ENCODE data around the gene GOLGA6L7. TPM values are rescaled to one million over a fixed set of nuclear protein-coding genes. Genes with fewer than 3 reads are reported as not detected.
"Not testable (repeated sequence)": the region's sequence is repeated elsewhere in the genome, so short reads cannot be mapped to it uniquely, and the experiment has no call there.

The GOLGA6L7 gene, protein sequence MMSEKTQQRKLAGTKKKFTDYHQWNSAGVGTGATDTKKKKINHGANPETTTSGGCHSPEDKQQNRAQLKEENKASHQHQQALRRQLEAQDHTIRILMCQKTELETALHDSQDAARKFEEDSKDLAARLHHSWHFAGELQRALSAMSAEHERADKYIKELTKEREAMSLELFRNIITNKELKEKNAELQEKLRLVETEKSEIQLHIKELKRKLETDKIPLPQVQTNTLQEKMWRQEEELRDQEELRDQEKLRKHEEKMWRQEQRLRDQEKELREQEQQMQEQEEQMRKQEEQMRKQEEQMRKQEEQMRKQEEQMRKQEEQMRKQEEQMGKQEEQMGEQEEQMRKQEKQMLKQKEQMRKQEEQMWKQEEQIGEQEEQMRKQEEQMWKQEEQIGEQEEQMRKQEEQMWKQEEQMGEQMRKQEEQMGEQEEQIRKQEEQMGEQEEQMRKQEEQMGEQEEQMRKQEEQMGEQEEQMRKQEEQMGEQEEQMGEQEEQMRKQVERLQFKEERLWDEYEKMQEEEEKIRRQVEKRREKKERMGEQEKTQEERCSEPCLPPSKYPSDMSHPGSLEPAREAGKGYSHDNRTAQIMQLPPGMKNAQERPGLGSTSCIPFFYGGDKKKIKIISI
- polyA plus RNA-seq (ENCODE audit: insufficient read length in 4 of 4) = under 1 TPM; 0.25 to 0.85 (median 0.48) TPM

- DNase-seq (ENCODE audit: low read depth in 4 of 4, low spot score in 3 of 4) = not testable (repeated sequence)
These were observed at the start of gene GOLGA6L7 for GRCh38 chr15:28848521-28848920. Gene GOLGA6L7, minus strand, starts transcription at chr15:28848644. Its CDS starts 95 bp downstream, at chr15:28848549.

GRCh38 chr15:28897861-28898585 lies 49.6 kb upstream of the GOLGA6L7 start:
- DNase-seq (ENCODE audit: low read depth in 4 of 4, low spot score in 3 of 4) = no peak

DNA sequence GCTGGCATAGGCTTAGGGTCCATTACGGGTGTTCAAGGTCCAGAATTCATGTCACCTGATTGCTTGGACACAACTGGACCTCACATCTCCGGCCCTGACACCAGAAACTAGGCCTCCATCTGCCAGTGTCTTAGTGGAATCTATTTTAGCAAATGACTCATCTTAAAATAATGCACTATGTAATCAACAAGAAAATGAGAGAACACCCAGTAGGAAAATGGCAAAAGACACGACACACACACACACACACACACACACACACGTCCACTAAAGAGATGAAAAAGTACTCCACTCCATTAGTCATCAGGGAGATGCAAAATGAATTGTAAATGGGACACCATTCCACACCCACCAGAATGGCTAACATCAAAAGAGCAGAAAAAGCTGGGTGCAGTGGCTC lies 48.5 kb upstream of the GOLGA6L7 start:
- no peak for DNase-seq (ENCODE audit: low read depth in 4 of 4, low spot score in 3 of 4)

DNA sequence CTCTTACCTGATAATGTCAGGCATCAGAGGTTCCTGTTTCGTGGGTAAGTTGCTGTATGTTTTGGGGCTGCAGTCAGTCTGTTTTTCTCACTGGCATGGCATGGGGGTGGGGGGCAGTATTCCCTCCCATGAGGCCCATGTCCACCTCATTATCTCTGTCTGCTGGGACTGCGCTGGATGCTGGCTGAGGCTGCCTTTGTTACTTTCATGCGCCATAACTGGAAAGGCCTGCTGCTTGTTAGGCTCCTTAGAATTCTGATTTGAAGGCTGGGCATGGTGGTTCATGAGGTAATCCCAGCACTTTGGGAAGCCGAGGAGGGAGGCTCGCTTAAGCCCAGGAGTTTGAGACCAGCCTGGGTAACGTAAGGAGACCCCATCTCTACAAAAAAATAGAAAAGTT lies 47.1 kb upstream of the GOLGA6L7 start:
- no peak for DNase-seq (ENCODE audit: low read depth in 4 of 4, low spot score in 3 of 4)

GRCh38 chr15:28895146-28895545 lies 46.7 kb upstream of the GOLGA6L7 start:
- DNase-seq (ENCODE audit: low read depth in 4 of 4, low spot score in 3 of 4) = no peak

DNA sequence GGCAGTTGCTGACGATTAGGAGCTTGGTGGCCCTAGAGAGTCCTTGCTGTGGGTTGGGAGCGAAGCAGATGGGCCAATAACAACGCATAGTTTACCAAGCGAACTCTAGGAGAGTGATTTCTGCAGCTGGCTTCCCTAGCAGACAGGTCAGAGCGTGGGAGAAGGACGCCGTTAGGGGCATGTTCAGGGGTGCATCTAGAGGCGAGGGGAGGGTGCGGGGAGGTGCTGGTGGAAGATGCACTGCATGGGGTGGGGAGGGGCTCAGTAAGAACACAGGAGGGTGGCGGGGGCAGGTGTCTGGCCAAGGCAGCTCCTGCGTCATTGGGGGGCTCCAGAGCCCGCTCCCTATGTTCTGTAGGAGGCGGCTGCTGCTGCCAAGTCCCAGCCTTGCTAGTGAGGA lies 46.2 kb upstream of the GOLGA6L7 start:
- DNase-seq (ENCODE audit: low read depth in 4 of 4, low spot score in 3 of 4) = no peak

DNA sequence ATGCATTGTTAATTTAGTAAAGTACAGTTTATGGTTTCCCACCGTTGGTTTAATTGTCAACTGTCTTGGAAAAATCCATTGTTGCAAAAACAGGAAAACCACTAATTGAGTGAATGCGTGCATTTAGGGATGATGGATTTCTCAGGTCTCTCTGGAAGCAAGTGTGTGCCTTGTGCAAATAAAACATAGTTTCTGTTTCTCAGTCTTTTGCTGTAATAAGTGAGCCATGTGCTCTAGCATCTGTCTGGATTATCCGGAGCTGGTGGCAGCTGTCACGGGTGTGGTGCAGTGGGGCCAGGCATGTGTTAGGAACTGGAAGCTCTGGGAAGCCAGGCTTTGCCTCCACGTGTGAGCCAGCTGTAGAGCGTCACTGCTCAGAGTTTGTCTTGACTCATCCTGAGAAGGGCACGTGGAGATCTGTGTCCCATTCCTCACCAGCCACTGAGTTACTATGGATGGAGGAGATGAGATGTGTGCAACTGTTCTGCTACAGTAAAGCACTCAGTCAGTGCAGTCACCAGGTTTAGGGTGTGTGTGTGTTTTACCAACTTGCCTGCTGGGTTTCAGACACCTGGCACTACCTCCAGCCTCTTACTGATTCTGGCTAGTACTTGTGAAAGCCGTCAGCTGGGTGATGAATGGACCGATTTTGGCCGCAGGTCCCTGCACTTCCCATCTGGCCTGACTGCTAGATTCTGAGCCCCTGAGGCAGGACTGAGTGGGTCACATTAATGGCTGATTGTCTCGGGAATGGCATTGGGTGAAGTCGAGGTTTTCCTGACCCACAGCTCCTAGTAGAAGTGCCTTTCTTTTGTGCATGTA lies 44.6 kb upstream of the GOLGA6L7 start:
- no peak for DNase-seq (ENCODE audit: low read depth in 4 of 4, low spot score in 3 of 4)

GRCh38 chr15:28891588-28891987 lies 43.1 kb upstream of the GOLGA6L7 start:
- DNase-seq (ENCODE audit: low read depth in 4 of 4, low spot score in 3 of 4) = no peak

- DNase-seq (ENCODE audit: low read depth in 4 of 4, low spot score in 3 of 4) = no peak
These were observed 42.5 kb upstream of the GOLGA6L7 start for GRCh38 chr15:28890711-28891495.

DNA sequence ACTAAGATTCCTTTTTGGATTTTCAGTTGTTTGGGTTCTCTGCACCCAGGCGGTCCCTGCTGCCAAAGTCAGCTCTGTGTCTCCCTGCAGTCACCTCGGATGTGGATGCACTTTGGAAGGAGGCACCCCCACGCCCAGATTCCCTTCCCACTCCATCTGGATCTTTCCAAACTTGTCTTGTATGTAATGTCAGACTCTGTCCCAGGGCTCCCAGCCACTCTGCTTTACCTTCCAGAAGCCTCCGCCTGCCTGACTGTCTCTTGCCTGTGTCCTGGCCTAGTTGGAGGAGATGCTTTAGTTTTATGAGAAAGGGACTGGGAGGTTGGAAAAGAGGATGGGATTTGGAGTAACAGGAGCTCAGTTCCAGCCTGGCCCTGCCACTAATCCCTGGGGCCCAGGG lies 41.8 kb upstream of the GOLGA6L7 start:
- not testable (repeated sequence) for DNase-seq (ENCODE audit: low read depth in 4 of 4, low spot score in 3 of 4)

- DNase-seq (ENCODE audit: low read depth in 4 of 4, low spot score in 3 of 4) = not testable (repeated sequence)
These were observed 41.4 kb upstream of the GOLGA6L7 start for GRCh38 chr15:28889871-28890270.

- no peak for DNase-seq (ENCODE audit: low read depth in 4 of 4, low spot score in 3 of 4)
These were observed 40.9 kb upstream of the GOLGA6L7 start for GRCh38 chr15:28889346-28889745.

DNA sequence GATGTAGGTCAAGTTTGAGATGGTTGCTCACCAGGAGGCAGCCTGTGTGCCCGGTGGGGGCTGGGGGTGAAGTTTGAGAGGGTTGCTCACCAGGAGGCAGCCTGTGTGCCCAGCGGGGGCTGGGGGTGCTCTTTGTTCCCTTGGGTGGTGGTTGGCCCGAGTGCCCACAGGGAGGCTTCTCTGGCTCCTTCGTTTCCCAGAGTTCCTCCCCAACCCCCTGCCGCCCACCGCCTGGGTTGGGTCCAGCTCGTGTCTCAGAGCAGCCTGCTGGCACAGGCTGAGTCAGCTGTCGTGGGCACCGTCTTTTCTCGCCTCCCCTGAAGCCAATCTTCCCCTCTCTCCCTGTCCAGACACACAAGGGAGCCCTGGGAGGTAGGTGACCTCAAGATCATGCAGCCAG lies 40.5 kb upstream of the GOLGA6L7 start:
- DNase-seq (ENCODE audit: low read depth in 4 of 4, low spot score in 3 of 4) = no peak

GRCh38 chr15:28888302-28888894 lies 40.0 kb upstream of the GOLGA6L7 start:
- no peak for DNase-seq (ENCODE audit: low read depth in 4 of 4, low spot score in 3 of 4)

DNA sequence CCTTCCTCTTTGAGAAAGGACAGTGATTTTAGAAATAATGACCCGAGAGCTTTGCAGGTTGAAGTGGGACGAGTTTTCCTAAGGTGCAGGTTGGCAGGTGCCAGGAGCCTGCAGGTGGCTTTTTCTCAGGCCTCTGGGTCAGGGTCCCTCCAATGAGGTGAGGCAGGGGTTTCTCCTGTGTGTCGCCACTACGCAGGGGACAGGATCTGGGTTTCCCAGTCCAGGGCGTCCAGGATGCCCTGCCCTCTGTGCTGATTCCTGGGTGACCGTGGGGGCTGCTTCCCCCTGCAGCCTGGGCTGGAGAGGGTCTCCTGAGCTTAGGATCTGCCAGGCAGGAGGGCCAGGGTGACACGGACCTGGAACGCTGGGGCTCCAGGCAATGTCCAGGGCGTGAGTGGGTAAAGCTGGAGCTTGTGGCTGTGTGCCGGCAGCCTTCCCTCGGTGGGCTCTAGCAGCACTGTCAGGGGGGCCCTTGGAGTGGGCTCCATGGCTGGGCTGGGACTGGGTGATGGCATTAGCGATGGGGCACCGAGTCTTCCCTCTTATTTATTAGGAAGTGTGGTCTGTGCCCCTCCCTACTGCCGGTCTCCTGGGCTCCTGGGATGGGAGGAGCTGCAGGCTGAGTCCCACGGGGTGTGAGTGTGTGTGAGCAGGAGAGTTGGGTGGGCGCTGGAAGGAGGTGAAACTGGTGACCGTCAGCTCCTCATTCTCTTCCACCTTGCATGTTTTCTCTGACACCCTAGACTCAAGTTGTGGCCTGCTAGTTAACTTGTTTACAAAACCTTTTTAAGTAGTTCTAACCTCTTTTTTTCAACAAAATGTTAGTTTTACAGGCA lies 39.1 kb upstream of the GOLGA6L7 start:
- no peak for DNase-seq (ENCODE audit: low read depth in 4 of 4, low spot score in 3 of 4)

DNA sequence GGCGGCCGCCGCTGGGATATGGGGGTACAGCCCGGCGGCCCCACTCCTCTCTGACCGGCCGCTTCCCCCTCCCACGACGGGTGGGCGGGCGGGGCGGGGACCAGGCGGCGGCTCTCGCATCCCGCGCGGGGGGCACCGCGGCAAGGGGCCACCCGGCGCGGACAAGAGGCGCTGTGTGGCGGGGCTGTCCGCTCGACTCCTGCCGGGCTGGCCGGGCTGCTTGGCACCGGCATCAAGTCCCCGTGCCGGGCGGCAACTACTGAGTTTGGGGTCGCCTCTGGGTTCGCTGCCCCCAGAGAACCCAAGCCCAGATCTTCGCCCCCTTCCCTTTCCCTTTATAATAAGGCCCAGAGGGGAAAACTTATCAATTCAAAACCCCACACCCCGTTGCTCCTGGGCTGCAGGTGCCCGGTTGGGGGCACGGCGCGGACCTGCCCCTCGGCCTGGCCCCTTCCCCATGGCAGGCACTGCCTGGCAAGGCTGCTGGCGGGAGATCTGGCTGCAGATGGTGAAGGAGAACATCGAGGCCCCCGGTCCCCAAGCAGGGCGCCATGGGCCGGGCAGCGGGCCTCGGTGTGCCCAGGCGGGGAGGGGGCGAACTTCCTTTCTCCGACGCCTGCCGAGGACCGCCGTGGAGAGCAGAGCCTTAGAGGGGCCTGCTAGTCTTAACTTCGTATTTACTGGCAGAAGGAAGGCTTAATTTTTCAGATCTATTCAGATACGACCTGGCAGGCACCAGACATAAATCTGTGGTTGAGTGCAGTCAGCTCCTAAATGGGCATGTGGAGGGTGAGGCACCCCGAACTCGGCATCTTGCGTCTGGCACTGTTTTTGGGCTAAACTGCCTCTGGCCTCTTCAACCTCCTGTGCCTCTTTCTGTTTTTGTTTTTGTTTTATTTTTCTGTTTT lies 38.2 kb upstream of the GOLGA6L7 start:
- DNase-seq (ENCODE audit: low read depth in 4 of 4, low spot score in 3 of 4) = no peak

DNA sequence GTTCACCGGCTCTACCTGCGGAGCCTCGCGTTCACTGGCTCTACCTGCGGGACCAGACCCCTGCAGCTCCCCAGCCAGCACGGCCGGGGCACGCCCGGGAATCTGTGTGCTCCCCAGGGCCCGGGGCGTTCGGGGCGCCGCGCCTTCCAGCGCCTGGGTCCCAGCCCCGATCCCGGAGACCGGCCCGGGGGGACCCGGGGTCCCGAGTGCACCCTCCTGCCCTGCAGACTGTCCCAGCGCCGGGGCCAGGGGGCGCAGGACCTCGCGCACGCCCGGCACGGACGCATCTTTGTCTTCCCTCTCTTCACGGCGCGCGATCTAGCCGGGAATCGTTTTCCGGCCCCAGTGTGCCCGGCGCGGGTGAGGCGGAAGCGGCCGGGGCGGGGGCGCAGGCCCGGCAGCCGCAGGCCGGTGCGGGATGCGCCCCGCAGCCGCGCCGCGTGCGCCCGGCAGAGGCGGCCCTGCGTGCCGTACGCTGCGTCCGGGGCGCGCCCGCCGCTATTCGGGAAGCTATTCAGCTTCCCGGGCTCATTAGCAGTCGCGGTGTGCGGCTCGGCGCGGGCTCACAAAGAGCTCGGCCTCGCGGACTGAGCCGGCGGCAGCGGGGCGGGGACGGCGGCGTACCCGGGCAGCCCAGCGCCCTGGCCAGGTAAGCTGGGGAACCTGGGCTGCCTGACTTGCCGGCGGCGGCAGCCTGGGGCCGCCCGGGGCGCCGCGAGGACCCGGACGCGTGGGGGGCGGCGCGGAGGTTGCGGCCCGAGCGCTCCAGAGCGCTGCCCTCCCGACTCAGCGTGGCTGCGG lies 37.4 kb upstream of the GOLGA6L7 start, which contains the start of gene APBA2:
APBA2 (plus strand) TSS at position 345 of the 801 bp plus-strand sequence. CDS start 167,911 bp downstream, outside the sequence.
- peak in 1 of 4 donors; percentile 41 for DNase-seq (ENCODE audit: low read depth in 4 of 4, low spot score in 3 of 4)
